GM12864 (cell line): ENCODE measurements around the gene PPP1CB.

ENCODE experiments used
- DNase-seq: peaks from one replicate; pipeline ENCODE4 v3.0.0-alpha.2; 2011; ENCODE audit warnings: low read depth
- H3K4me3 ChIP-seq: 2 replicates; pipeline ENCODE4 v1.5.1; 2011; ENCODE audit warnings: mild to moderate bottlenecking, low read depth, low read length, control low read depth
- TF ChIP-seq, protein P1 (sequence below): IDR thresholded peaks from 2 replicates; pipeline ENCODE4 v1.5.1; 2011; ENCODE audit warnings: low read depth, mild to moderate bottlenecking, moderate library complexity, low read length, control low read depth, inconsistent platforms; ENCODE audit errors: missing control alignments

The PPP1CB gene

DNA sequence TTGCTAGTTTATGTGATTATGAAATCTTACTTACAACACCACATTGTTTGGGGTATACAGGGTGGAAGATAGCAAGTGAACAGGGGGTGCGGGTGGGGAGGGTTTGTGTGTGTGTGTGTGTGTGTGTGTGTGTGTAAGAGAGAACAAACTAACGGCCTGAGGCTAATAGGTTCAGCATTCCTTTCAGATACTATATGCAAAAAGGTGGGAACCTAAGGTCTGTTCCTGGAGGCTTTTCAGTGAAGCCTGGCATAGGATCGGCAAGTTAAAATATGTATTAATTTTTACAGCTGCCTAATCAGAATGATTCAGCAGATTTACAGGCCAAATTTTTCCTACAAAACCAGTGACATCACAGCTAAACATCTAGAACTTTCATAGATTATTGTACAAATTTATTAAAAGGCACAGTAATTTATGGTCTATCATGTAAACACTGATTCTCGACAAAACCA, 51.4 kb downstream of the PPP1CB start:
- no peak overlapping the region for H3K4me3 ChIP-seq
- DNase-seq: no peak
- TF ChIP-seq, protein P1, sequence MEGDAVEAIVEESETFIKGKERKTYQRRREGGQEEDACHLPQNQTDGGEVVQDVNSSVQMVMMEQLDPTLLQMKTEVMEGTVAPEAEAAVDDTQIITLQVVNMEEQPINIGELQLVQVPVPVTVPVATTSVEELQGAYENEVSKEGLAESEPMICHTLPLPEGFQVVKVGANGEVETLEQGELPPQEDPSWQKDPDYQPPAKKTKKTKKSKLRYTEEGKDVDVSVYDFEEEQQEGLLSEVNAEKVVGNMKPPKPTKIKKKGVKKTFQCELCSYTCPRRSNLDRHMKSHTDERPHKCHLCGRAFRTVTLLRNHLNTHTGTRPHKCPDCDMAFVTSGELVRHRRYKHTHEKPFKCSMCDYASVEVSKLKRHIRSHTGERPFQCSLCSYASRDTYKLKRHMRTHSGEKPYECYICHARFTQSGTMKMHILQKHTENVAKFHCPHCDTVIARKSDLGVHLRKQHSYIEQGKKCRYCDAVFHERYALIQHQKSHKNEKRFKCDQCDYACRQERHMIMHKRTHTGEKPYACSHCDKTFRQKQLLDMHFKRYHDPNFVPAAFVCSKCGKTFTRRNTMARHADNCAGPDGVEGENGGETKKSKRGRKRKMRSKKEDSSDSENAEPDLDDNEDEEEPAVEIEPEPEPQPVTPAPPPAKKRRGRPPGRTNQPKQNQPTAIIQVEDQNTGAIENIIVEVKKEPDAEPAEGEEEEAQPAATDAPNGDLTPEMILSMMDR: no peak

DNA sequence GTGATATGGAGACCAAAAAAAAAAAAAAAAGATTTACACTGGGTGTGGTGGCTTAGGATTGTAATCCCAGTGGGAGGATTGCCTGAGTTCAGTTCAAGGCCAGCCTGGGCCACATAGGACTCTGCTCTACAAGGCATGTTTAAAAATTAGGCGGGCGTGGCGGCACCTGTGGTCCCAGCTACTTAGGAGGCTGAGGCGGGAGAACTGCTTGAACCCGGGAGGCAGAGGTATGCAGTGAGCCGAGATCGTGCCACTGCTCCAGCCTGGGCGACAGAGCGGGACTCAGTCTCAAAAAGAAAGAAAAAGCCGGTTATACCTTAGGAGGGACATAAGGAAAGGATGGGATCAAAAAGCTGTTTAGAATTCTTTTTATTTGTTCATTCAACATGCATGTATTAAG, 58.3 kb downstream of the PPP1CB start:
- TF ChIP-seq, protein P1: no peak
- no peak overlapping the region; the same call in 1 of the 2 replicates for H3K4me3 ChIP-seq
- DNase-seq: no peak

DNA sequence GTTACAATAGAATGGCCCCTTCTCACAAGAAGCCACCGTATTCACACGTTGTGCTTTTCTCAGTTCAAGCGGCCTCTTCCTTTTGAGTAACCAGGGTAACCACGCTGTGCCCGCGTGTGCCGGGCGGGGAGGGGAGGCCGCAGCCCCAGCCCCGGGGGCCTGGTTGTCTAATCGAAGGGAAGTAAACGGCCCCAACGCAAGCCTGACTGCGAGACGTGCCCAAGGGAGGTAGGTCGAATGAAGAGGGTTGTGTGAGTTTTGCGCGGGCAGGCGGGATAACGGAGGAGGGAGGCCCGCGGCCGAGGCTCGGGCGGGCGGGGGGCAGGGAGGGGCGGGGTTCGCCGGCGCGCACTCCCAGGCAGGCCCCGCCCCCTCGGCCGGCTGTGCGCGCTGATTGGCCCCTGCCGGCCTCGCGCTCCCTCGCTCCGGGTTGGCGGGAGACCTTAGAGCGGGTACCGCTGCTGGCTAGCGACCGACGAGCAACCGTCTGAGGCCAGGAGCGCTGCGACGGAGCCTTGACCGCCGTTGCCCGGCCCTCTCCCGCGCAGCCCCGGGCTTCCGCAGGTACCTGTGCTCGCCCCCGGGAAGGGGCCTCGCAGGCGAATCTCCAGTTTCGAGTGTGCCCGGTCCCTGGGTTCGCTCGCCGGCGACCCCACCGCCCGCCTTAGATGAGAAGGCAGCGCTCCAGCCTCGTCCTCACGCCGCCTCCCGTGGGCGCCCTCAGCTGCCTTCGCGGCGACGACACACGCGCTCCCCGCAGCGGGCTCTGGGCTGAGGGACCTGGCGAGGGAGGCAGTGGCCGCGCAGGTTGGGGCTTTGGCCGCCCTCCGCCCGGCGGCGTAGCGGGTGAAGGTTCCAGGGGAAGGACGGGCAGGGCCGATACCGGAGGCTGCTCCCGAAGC, 59.0 kb downstream of the PPP1CB start, which contains the start of gene SPDYA:
Gene SPDYA (plus strand): TSS at position 451 of the 902 bp plus-strand sequence. CDS start 5,181 bp downstream, outside the sequence.
- TF ChIP-seq, protein P1: no peak
- H3K4me3 ChIP-seq: peak within 1 kb of the TSS; percentile 10
- no peak for DNase-seq

DNA sequence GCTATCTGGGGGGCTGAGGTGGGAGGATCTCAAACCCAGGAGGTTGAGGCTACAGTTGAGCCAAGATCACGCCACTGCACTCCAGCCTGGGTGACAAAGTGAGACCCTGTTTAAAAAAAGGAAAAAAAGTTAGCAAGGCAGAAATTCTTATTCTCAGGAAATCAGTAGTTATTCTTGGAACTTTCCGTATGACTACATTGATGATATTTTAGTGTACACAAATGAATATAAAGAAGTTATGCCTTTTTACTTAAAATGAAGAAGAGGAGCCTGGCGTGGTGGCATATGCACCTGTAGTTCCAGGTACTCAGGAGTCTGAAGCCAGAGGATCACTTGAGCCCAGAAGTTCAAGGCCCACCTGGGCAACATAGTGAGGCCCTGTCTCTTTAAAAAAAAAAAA, 66.4 kb downstream of the PPP1CB start:
- H3K4me3 ChIP-seq: no peak overlapping the region
- DNase-seq: no peak
- TF ChIP-seq, protein P1: no peak

DNA sequence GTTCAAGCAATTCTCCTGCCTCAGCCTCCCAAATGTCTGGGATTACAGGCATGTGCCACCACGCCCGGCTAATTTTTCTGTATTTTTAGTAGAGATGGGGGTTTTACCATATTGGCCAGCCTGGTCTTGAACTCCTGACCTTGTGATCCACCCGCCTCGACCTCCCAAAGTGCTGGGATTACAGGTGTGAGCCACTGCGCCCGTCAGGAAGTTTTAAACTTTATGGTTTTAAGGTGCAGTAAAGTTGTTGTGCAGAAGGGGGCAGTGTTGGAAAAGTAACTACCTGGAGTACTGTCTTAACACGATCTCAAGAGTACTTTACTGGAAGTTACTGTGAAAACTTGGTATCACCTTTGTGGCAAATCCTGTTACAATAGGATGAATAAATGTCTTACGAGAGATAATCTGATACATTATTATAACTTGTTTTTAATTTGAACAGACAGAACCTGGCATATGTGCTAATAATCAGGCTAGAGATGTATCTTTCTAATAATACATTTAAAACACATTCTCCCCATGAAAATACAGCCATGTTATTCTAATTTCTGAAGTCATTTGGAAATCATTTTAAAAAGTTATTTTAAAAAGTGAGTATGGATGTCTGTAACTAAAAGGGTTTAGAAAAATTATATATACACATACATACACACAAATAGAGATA, 69.8 kb downstream of the PPP1CB start:
- TF ChIP-seq, protein P1: peak; percentile 69
- peak; percentile 31 for DNase-seq
- no peak overlapping the region for H3K4me3 ChIP-seq

DNA sequence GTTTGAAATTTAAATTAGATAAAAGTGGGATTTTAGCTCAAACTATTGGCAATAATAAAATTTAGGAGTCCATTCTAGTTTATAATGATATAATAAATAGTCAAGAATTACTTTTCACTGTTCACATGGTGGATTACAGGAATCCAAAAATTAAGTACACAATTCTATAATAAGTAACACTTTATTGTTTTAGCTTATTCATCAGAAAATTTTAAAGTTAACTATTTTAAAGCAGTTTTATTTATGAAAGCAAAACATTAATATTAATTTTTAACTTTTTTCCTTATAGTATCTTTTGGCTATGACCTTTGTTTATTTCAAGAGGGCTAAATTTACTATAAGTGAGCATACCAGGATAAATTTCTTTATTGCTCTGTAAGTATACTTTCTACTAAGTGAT, 70.4 kb downstream of the PPP1CB start:
- no peak for DNase-seq
- H3K4me3 ChIP-seq: no peak overlapping the region
- TF ChIP-seq, protein P1: no peak
